ENCODE measurements around the gene POMGNT1.

GRCh38 chr1:46186076-46186475 lies 12.2 kb downstream of the POMGNT1 start:
- TF ChIP-seq CTCF (IDR thresholded peaks at IDR 0.05; ENCODE audit: low read depth, low read length) = no peak
- TF ChIP-seq POLR2A (IDR thresholded peaks at IDR 0.05; ENCODE audit: extremely low read depth, insufficient read length) = no peak
- TF ChIP-seq MAX (IDR thresholded peaks at IDR 0.05; ENCODE audit: low read depth, low read length) = no peak
- no peak for TF ChIP-seq MYC (IDR thresholded peaks at IDR 0.05; ENCODE audit: low read depth, low read length)
